Bronchial epithelial cell (primary cell): ENCODE data around the gene SLC66A2. TPM values are rescaled to one million over a fixed set of nuclear protein-coding genes. Genes with fewer than 3 reads are reported as not detected.

ENCODE experiments used
- DNase-seq: peaks from one replicate; pipeline ENCODE4 v3.0.0-alpha.2; 2010; ENCODE audit warnings: low read depth
- FAIRE-seq: peaks from 2 replicates; lab custom pipeline; 2011; peaks lifted over from hg19 to GRCh38; lab: Jason Lieb, UNC
- H3K27me3 ChIP-seq: 2 replicates; pipeline ENCODE4 v1.5.1; 2011; ENCODE audit warnings: low read length; ENCODE audit not compliant: control insufficient read depth, insufficient read depth
- H3K36me3 ChIP-seq: 2 replicates; pipeline ENCODE4 v1.5.1; 2011; ENCODE audit warnings: low read length; ENCODE audit not compliant: control insufficient read depth, insufficient read depth
- H3K4me3 ChIP-seq: 2 replicates; pipeline ENCODE4 v1.5.1; 2011; ENCODE audit warnings: mild to moderate bottlenecking, low read depth, low read length, control low read depth
- CTCF ChIP-seq: IDR thresholded peaks from 2 replicates; pipeline ENCODE4 v1.5.1; 2011; ENCODE audit warnings: mild to moderate bottlenecking, moderate library complexity, low read length, control low read depth, inconsistent platforms; ENCODE audit not compliant: insufficient read depth, severe bottlenecking
- total RNA-seq: library from RNA; depleted of rRNA; stranded (reverse); fragments of >200 nt; gene quantifications from 2 replicates; pipeline ENCODE4 v1.2.1, GENCODE V29; 2014

Gene SLC66A2
- total RNA-seq, 1 donor from 2014 or later: 60.6 TPM

DNA sequence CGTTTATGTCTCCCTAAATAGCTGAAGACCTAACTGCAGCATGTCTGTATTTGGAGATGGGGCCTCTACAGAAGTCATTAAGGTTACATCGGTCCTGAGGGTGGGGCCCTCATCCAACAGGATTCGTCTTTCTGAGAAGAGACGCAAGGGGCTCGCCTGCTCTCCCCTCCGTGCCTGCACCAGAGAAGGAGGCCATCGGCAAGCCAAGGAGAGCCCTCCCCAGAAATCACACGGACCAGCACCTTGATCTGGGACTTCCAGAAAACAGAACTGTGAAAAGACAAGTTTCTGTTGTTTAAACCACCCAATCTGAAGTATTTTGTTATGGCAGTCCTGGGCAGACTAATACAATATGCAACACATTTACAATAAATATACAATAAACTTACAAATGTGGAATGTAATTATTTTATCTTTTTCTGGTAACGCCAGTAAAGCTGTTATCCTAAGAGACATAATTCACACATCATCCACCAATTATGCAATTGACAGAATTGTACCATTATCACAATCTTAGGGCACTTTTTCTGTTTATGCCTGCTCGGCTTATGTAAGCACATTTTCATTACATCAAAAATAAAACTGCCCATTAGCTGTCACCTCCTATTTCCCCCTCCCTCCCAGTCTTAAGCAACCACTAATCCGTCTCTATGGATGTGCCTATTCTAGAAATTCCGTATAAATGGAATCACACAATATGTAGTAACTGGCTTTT, 19.1 kb upstream of the SLC66A2 start:
- H3K4me3 ChIP-seq: no peak overlapping the region
- DNase-seq (no peak), FAIRE-seq (no peak)
- no peak for TF ChIP-seq CTCF
- H3K27me3 ChIP-seq: no peaks in the 10 kb centered on the region
- H3K36me3 ChIP-seq: peaks cover 11% of the 10 kb centered on the region

DNA sequence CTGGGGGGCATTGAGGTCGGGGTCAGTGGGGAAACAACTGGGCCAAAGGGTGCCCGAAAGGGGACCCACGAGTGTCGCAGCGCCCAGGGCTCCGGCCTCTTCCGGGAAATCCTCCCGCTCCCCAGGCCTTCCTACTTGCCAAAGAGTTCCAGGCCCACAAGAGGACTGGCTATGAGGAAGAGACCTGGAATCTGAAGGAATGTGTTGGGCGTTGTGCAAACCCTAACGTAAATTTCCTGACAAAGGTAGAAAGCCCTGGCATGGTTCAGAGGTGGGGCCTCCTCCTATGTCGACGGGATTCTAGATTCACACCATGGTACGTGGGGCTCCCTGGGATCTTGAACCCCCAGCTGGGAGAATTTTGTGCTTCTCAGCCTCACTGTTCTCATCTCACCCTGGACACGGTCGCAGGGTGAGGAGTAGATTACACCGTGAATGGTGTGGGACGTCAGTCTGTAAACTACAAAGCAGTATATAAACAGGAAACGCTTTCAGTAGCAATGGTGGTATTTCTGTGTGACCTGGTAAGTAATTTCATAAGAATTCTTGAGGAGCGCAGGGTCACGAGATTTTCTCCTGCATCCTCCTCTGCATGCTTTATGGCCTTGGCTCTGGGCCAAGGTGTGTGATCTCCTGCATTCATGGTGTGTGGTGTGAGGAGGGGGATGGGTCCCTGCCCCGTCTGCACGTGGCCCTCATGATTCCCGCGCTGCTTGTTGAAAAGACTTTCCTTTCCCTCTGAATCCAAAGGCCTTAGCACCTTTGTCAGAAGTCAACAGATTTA, 13.9 kb upstream of the SLC66A2 start:
- Histone ChIP-seq H3K27me3 (no peaks in the 10 kb centered on the region), H3K4me3 (peak overlapping the region; percentile 87), H3K36me3 (peaks cover 4% of the 10 kb centered on the region)
- DNase-seq (peak; percentile 79), FAIRE-seq (peak; percentile 18)
- TF ChIP-seq CTCF: no peak

- Histone ChIP-seq H3K27me3 (no peaks in the 10 kb centered on the region), H3K36me3 (peaks cover 4% of the 10 kb centered on the region), H3K4me3 (peak within 1 kb of the TSS; percentile 87)
- TF ChIP-seq CTCF: peak; percentile 53
- DNase-seq (no peak), FAIRE-seq (no peak)
These were observed 13.1 kb upstream of the SLC66A2 start, which contains the start of gene HSBP1L1 for GRCh38 chr18:79964330-79965118. Gene HSBP1L1 (plus strand): TSS chr18:79964643. CDS start chr18:79964736, 93 bp downstream.

GRCh38 chr18:79963658-79964329, 12.3 kb upstream of the SLC66A2 start:
- DNase-seq (no peak), FAIRE-seq (no peak)
- peak overlapping the region; percentile 87 for H3K4me3 ChIP-seq
- no peak for TF ChIP-seq CTCF
- peaks cover 2% of the 10 kb centered on the region for H3K36me3 ChIP-seq
- H3K27me3 ChIP-seq: no peaks in the 10 kb centered on the region

- TF ChIP-seq CTCF: no peak
- Histone ChIP-seq H3K4me3 (no peak overlapping the region), H3K27me3 (no peaks in the 10 kb centered on the region), H3K36me3 (peaks cover 2% of the 10 kb centered on the region)
- no peak for DNase-seq
- FAIRE-seq: peak; percentile 13
These were observed 11.6 kb upstream of the SLC66A2 start for GRCh38 chr18:79962835-79963657.
